8988T (cell line): ENCODE measurements around the gene HLA-DRA.
"Not testable (repeated sequence)": the region's sequence is repeated elsewhere in the genome, so short reads cannot be mapped to it uniquely, and the experiment has no call there.

Source experiments
- DNase-seq: peaks from one replicate; pipeline ENCODE4 v3.0.0; 2011

Gene HLA-DRA

GRCh38 chr6:32432050-32432450, 7.6 kb upstream of the HLA-DRA start:
- DNase-seq = no peak

- not testable (repeated sequence) for DNase-seq
These were observed 5.7 kb upstream of the HLA-DRA start for GRCh38 chr6:32433950-32434349.

GRCh38 chr6:32436186-32436585, 3.5 kb upstream of the HLA-DRA start:
- DNase-seq = no peak

GRCh38 chr6:32436995-32437836, 2.5 kb upstream of the HLA-DRA start:
- DNase-seq = no peak

- no peak for DNase-seq
These were observed 548 bp upstream of the HLA-DRA start for GRCh38 chr6:32439139-32439538.

- DNase-seq = no peak
These were observed 2.6 kb downstream of the HLA-DRA start for GRCh38 chr6:32442243-32442667.

- no peak for DNase-seq
These were observed 3.4 kb downstream of the HLA-DRA start for GRCh38 chr6:32442977-32443552.

- DNase-seq = no peak
These were observed 4.7 kb downstream of the HLA-DRA start for GRCh38 chr6:32444433-32444832.

- DNase-seq = no peak
These were observed 5.7 kb downstream of the HLA-DRA start for GRCh38 chr6:32445321-32445854.

- DNase-seq = no peak
These were observed 8.2 kb downstream of the HLA-DRA start for GRCh38 chr6:32447932-32448331.

- no peak for DNase-seq
These were observed 9.5 kb downstream of the HLA-DRA start for GRCh38 chr6:32449088-32449736.

- no peak for DNase-seq
These were observed 17.4 kb downstream of the HLA-DRA start for GRCh38 chr6:32457054-32457453.

GRCh38 chr6:32459781-32460424, 20.2 kb downstream of the HLA-DRA start:
- no peak for DNase-seq

- DNase-seq = no peak
These were observed 20.8 kb downstream of the HLA-DRA start for GRCh38 chr6:32460528-32460927.

GRCh38 chr6:32461493-32461892, 21.8 kb downstream of the HLA-DRA start:
- no peak for DNase-seq

GRCh38 chr6:32462609-32463008, 22.9 kb downstream of the HLA-DRA start:
- DNase-seq = no peak

- DNase-seq = not testable (repeated sequence)
These were observed 28.2 kb downstream of the HLA-DRA start for GRCh38 chr6:32467743-32468503.

- DNase-seq = no peak
These were observed 33.2 kb downstream of the HLA-DRA start for GRCh38 chr6:32472781-32473375.

GRCh38 chr6:32473376-32474348, 34.0 kb downstream of the HLA-DRA start:
- not testable (repeated sequence) for DNase-seq

GRCh38 chr6:32475392-32476206, 35.9 kb downstream of the HLA-DRA start:
- DNase-seq = no peak
